HCT116 (cell line): ENCODE measurements around the gene SLC46A3. TPM values are rescaled to one million over a fixed set of nuclear protein-coding genes. Genes with fewer than 3 reads are reported as not detected.

ENCODE experiments used
- ATAC-seq: fragments of 200-7000 bp; cut with Tn5 transposase; 2 replicates; pipeline ENCODE4 v1.9.1; 2020; ENCODE audit warnings: mild to moderate bottlenecking, moderate library complexity
- BruUV-seq: library from RNA; stranded (reverse); fragments of 400-500 nt; replicated peaks from 2 replicates; lab custom pipeline; 2021; lab: Mats Ljungman, UMichigan
- CTCF ChIA-PET: fragments of 300-600 bp; sonication (Branson Sonifier 250); formaldehyde crosslinking; loops from one replicate; lab custom pipeline; 2021; ENCODE audit warnings: antibody characterized with exemption; lab: Charles Lee
- POLR2A ChIA-PET: fragments of 300-600, 350-600 bp; sonication (Branson Sonifier 250); formaldehyde crosslinking; loops from one replicate; lab custom pipeline; 2021; ENCODE audit warnings: antibody characterized with exemption; lab: Charles Lee
- RAD21 ChIA-PET, 2 experiments: fragments of 300-600 bp; sonication (Branson Sonifier 250); formaldehyde crosslinking; loops; one replicate each; lab custom pipeline; 2023; ENCODE audit warnings: low total read pairs in 2 of 2; ENCODE audit not compliant: uncharacterized antibody in 2 of 2, unreplicated experiment in 2 of 2, low non-redundant PET in 1 of 2; lab: Charles Lee
- DNase-seq: peaks from one replicate; pipeline ENCODE4 v3.0.0-alpha.2; 2010; ENCODE audit warnings: low read depth, low spot score
- H2AFZ ChIP-seq: fragments of 200-600 bp; shearing (Covaris generic), sonication (generic); 2 replicates; pipeline ENCODE4 v1.6.1; 2017; ENCODE audit warnings: low read depth, mixed run types, mixed read lengths, antibody characterized with exemption, low read length; ENCODE audit not compliant: poor library complexity, severe bottlenecking
- H3K27ac ChIP-seq: 2 replicates; pipeline ENCODE4 v1.5.1; 2012; ENCODE audit warnings: low read depth, low read length
- H3K27me3 ChIP-seq: fragments of 200-600 bp; sonication (generic); 2 replicates; pipeline ENCODE4 v1.6.1; 2016; ENCODE audit warnings: mixed run types, low read length, mixed read lengths; ENCODE audit not compliant: insufficient read depth
- H3K36me3 ChIP-seq, 2 experiments: fragments of 200-500 bp in 1 of 2; fragments of 200-600 bp in 1 of 2; sonication (Bioruptor generic) in 1 of 2; sonication (generic) in 1 of 2; 2 replicates each; pipeline versions ENCODE4 v1.5.1 to v1.6.1; 2014 to 2016; ENCODE audit warnings: low read length in 2 of 2, inconsistent platforms in 1 of 2, mixed read lengths in 1 of 2, mixed run types in 1 of 2; ENCODE audit not compliant: insufficient read depth in 2 of 2, control insufficient read depth in 1 of 2
- H3K4me1 ChIP-seq, 2 experiments: fragments of 200-600 bp in 1 of 2; sonication (generic) in 1 of 2; 2 replicates each; pipeline versions ENCODE4 v1.5.1 to v1.6.1; 2012 to 2017; ENCODE audit warnings: low read length in 2 of 2, inconsistent platforms in 1 of 2, mild to moderate bottlenecking in 1 of 2, mixed read lengths in 1 of 2, mixed run types in 1 of 2, moderate library complexity in 1 of 2; ENCODE audit not compliant: insufficient read depth in 2 of 2, control insufficient read depth in 1 of 2
- H3K4me2 ChIP-seq: fragments of 200-600 bp; sonication (generic); 2 replicates; pipeline ENCODE4 v1.6.1; 2017; ENCODE audit warnings: mixed run types, low read length, mixed read lengths
- H3K4me3 ChIP-seq, 2 experiments: fragments of 200-600 bp in 1 of 2; sonication (generic) in 1 of 2; replicated peaks in 1 of 2; 2 replicates each; pipeline ENCODE4 v1.5.1; 2011 to 2016; ENCODE audit warnings: low read length in 2 of 2, control low read depth in 1 of 2, low read depth in 1 of 2, mild to moderate bottlenecking in 1 of 2, mixed read lengths in 1 of 2, mixed run types in 1 of 2
- H3K79me2 ChIP-seq: fragments of 200-600 bp; sonication (generic); 2 replicates; pipeline ENCODE4 v1.6.1; 2017; ENCODE audit warnings: mild to moderate bottlenecking, mixed run types, low read length, moderate library complexity, mixed read lengths; ENCODE audit not compliant: insufficient read depth
- H3K9ac ChIP-seq: fragments of 200-600 bp; sonication (generic); 2 replicates; pipeline ENCODE4 v1.6.1; 2016; ENCODE audit warnings: low read length, mixed read lengths
- H3K9me2 ChIP-seq: fragments of 200-600 bp; sonication (generic), shearing (Covaris generic); 2 replicates; pipeline ENCODE4 v1.6.1; 2017; ENCODE audit warnings: mixed run types, mild to moderate bottlenecking, moderate library complexity; ENCODE audit not compliant: insufficient read depth
- H3K9me3 ChIP-seq, 2 experiments: fragments of 200-500 bp in 1 of 2; fragments of 200-600 bp in 1 of 2; sonication (Bioruptor generic) in 1 of 2; sonication (generic) in 1 of 2; 2 replicates each; pipeline ENCODE4 v1.6.1; 2014 to 2017; ENCODE audit warnings: low read length in 2 of 2, mixed read lengths in 2 of 2, inconsistent platforms in 1 of 2, low read depth in 1 of 2, mild to moderate bottlenecking in 1 of 2, mixed run types in 1 of 2, moderate library complexity in 1 of 2; ENCODE audit not compliant: control insufficient read depth in 1 of 2, insufficient read depth in 1 of 2
- H4K20me1 ChIP-seq: fragments of 200-600 bp; sonication (generic), shearing (Covaris generic); 2 replicates; pipeline ENCODE4 v1.6.1; 2017; ENCODE audit warnings: mixed run types, mild to moderate bottlenecking, moderate library complexity; ENCODE audit not compliant: insufficient read depth
- CBX3 ChIP-seq: IDR thresholded peaks from 2 replicates; pipeline ENCODE4 v1.6.1; 2012; ENCODE audit warnings: low read depth
- CEBPB ChIP-seq: IDR thresholded peaks from 2 replicates; pipeline ENCODE4 v1.6.1; 2012; ENCODE audit warnings: low read depth
- ELF1 ChIP-seq: IDR thresholded peaks from 2 replicates; pipeline ENCODE4 v1.6.1; 2012; ENCODE audit warnings: low read depth, borderline replicate concordance
- SP1 ChIP-seq: IDR thresholded peaks from 2 replicates; pipeline ENCODE4 v1.6.1; 2012; ENCODE audit warnings: low read depth
- TCF7L2 ChIP-seq: IDR thresholded peaks from 2 replicates; pipeline ENCODE4 v1.7.0; 2011; ENCODE audit warnings: borderline replicate concordance, inconsistent platforms; ENCODE audit not compliant: insufficient read depth, insufficient read length; ENCODE audit errors: extremely low read depth
- YY1 ChIP-seq: IDR thresholded peaks from 2 replicates; pipeline ENCODE4 v1.6.1; 2011; ENCODE audit warnings: low read length, low read depth, moderate library complexity, mild to moderate bottlenecking; ENCODE audit not compliant: insufficient replicate concordance; ENCODE audit errors: extremely low read depth
- intact Hi-C: fragments of 100-400 bp; cut with micrococcal nuclease; formaldehyde crosslinking; loops from 2 replicates; pipeline ENCODE4 v1.10.0; 2022
- total RNA-seq: library from RNA; stranded (reverse); gene quantifications from one replicate; pipeline ENCODE4 v1.2.1, GENCODE V29; 2021; ENCODE audit not compliant: unreplicated experiment
- TF ChIP-seq, protein P1 (sequence below): IDR thresholded peaks from 2 replicates; pipeline ENCODE4 v1.6.1; 2012

The SLC46A3 gene
- total RNA-seq, 1 experiment from 2014 or later: 0.93 TPM

DNA sequence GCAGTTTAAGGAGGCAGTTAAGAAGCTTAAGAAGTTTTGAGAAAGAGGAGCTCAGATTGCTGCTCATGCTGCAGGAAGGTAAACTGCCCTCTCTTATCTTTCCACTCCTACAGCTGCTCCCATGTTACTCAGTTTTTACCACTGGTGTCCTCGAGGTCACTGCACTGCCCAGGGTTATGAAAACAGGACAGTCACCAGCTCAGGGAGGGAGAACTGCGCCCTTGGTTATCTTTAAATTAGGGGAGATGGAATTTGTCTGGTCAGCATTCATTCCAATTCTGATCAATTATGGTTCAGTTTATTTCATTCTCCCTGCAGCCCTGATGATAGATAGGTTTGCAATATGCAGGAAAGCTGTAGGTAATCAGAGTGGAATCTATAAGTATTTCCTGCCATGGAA, 10.8 kb upstream of the SLC46A3 start:
- no peak overlapping the region for H3K4me3 ChIP-seq
- H2AFZ ChIP-seq: no peak overlapping the region
- H3K27ac ChIP-seq: no peak overlapping the region
- H3K9me2 ChIP-seq: no peaks in the 10 kb centered on the region
- no TSS peak for BruUV-seq
- no peak for ATAC-seq
- intact Hi-C loops: no loop called here
- no peaks in the 10 kb centered on the region for H3K79me2 ChIP-seq
- no peaks in the 10 kb centered on the region for H3K4me1 ChIP-seq
- H3K27me3 ChIP-seq: no peaks in the 10 kb centered on the region
- H3K36me3 ChIP-seq: no peaks in the 10 kb centered on the region
- H4K20me1 ChIP-seq: no peaks in the 10 kb centered on the region
- no peak for TF ChIP-seq SP1
- TF ChIP-seq TCF7L2: no peak
- TF ChIP-seq ELF1: no peak
- no peak for TF ChIP-seq YY1
- DNase-seq: no peak
- RAD21 ChIA-PET: no interaction called here
- no peaks in the 10 kb centered on the region for H3K9me3 ChIP-seq
- POLR2A ChIA-PET: no interaction called here
- CTCF ChIA-PET: no interaction called here
- no peak overlapping the region for H3K4me2 ChIP-seq
- H3K9ac ChIP-seq: no peak overlapping the region

DNA sequence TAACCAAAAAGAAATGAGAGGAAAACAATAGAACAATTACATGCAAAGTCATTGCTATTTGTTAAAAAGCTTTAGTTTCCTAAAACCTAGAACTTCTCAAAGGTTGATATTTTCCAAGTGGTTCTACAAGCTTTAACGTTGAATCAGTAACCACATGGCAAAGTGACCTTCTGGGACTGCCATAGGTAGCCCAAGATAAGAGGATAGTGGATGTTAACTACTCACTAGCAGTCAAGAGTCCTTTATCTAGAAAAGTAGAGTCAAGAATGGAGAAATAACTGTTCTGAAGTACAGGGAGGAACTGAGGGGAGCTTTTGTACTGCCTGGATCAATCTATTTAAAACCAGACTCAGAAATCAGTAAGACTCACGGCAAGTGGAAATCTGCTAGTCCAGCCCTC, 9.9 kb upstream of the SLC46A3 start:
- no peak overlapping the region for H3K4me3 ChIP-seq
- no peaks in the 10 kb centered on the region for H3K36me3 ChIP-seq
- no peaks in the 10 kb centered on the region for H3K4me1 ChIP-seq
- no peaks in the 10 kb centered on the region for H4K20me1 ChIP-seq
- intact Hi-C loops: no loop called here
- no peaks in the 10 kb centered on the region for H3K9me3 ChIP-seq
- no peak overlapping the region for H3K9ac ChIP-seq
- no peak overlapping the region for H2AFZ ChIP-seq
- H3K4me2 ChIP-seq: no peak overlapping the region
- ChIA-PET POLR2A (no interaction called here), CTCF (no interaction called here), RAD21 (no interaction called here)
- TF ChIP-seq, protein P1, sequence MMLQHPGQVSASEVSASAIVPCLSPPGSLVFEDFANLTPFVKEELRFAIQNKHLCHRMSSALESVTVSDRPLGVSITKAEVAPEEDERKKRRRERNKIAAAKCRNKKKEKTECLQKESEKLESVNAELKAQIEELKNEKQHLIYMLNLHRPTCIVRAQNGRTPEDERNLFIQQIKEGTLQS: no peak
- no peak for TF ChIP-seq CEBPB
- TF ChIP-seq CBX3: no peak
- no peak overlapping the region for H3K27ac ChIP-seq
- H3K79me2 ChIP-seq: no peaks in the 10 kb centered on the region
- ATAC-seq (no peak), DNase-seq (no peak)
- H3K9me2 ChIP-seq: no peaks in the 10 kb centered on the region
- no peaks in the 10 kb centered on the region for H3K27me3 ChIP-seq
- BruUV-seq: no TSS peak
